ENCODE results near the gene CDK9.

Gene CDK9

DNA sequence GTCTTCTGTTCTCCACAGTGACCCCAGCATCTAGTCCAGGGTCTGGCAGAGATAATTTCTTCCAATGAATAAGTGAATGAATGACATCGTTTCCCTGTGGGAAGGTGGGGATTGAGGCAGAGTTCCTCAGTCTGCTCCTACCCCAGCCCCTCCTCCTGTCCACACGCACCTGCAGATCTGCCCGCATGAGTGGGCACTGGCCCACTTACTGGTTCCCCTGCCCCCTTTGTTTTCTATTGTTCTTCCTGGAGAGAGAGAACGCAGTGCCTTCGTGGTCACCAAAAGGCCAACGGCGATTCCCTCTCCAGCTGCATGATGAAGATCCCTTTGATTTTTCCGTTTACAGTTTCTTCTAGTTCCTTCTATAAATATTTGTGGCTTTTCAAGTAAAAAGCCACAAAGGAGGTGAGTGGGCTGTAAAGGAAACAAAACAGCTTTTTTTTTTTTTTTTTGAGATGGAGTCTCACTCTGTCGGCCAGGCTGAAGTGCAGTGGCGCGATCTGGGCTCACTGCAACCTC, 11.1 kb downstream of the CDK9 start (continued):
- TF ChIP-seq, protein P1, sequence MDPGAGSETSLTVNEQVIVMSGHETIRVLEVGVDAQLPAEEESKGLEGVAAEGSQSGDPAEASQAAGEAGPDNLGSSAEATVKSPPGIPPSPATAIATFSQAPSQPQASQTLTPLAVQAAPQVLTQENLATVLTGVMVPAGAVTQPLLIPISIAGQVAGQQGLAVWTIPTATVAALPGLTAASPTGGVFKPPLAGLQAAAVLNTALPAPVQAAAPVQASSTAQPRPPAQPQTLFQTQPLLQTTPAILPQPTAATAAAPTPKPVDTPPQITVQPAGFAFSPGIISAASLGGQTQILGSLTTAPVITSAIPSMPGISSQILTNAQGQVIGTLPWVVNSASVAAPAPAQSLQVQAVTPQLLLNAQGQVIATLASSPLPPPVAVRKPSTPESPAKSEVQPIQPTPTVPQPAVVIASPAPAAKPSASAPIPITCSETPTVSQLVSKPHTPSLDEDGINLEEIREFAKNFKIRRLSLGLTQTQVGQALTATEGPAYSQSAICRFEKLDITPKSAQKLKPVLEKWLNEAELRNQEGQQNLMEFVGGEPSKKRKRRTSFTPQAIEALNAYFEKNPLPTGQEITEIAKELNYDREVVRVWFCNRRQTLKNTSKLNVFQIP (CRISPR knock-in tag; IDR thresholded peaks at IDR 0.05; ENCODE audit: borderline replicate concordance, low read depth) = no peak
- TF ChIP-seq, protein P2, sequence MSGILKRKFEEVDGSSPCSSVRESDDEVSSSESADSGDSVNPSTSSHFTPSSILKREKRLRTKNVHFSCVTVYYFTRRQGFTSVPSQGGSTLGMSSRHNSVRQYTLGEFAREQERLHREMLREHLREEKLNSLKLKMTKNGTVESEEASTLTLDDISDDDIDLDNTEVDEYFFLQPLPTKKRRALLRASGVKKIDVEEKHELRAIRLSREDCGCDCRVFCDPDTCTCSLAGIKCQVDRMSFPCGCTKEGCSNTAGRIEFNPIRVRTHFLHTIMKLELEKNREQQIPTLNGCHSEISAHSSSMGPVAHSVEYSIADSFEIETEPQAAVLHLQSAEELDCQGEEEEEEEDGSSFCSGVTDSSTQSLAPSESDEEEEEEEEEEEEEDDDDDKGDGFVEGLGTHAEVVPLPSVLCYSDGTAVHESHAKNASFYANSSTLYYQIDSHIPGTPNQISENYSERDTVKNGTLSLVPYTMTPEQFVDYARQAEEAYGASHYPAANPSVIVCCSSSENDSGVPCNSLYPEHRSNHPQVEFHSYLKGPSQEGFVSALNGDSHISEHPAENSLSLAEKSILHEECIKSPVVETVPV (CRISPR knock-in tag; IDR thresholded peaks at IDR 0.05) = no peak
- no peak for TF ChIP-seq ESRRG (CRISPR knock-in tag; IDR thresholded peaks at IDR 0.05)
- TF ChIP-seq RARB (CRISPR knock-in tag; IDR thresholded peaks at IDR 0.05) = no peak
- TF ChIP-seq, protein P3, sequence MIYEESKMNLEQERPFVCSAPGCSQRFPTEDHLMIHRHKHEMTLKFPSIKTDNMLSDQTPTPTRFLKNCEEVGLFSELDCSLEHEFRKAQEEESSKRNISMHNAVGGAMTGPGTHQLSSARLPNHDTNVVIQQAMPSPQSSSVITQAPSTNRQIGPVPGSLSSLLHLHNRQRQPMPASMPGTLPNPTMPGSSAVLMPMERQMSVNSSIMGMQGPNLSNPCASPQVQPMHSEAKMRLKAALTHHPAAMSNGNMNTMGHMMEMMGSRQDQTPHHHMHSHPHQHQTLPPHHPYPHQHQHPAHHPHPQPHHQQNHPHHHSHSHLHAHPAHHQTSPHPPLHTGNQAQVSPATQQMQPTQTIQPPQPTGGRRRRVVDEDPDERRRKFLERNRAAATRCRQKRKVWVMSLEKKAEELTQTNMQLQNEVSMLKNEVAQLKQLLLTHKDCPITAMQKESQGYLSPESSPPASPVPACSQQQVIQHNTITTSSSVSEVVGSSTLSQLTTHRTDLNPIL (CRISPR knock-in tag; IDR thresholded peaks at IDR 0.05; ENCODE audit: low read depth) = no peak
- no peak for TF ChIP-seq ZNF70 (CRISPR knock-in tag; IDR thresholded peaks at IDR 0.05)
- no peak for TF ChIP-seq ZFP30 (CRISPR knock-in tag; IDR thresholded peaks at IDR 0.05)
- no peak for TF ChIP-seq TCF4 (CRISPR knock-in tag; IDR thresholded peaks at IDR 0.05; ENCODE audit: borderline replicate concordance)

DNA sequence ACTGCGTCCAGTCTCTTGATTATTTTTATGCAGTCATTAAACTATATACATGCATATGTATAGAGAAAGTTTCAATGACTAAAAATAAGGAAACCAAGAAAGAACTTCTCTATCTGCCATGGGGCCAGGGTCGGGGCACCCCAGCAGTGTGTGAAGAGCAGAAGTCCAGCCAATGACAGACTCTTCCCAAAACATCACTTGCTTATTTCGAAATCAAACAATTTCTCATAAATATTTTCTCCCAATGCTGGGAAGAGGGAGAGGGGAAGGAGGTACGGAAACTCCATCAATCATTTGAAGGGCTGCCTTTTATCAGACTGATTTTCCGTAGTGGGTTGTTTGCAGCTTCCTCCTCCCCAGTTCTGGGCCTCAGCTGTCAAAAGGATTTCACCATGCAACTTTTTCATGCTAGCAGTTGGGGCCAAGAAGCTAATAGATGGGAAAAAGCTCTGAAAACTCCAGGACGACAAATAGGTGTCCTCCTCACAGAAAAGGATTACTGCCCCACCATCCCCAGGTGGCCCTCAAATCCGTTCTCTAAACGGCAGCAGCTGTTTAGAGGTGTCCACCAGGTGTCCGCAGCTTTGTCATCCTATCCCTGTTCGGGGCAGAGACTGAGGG, 16.2 kb downstream of the CDK9 start:
- TF ChIP-seq CSDC2 (CRISPR knock-in tag; IDR thresholded peaks at IDR 0.05) (no peak), ARNTL (CRISPR knock-in tag; IDR thresholded peaks at IDR 0.05; ENCODE audit: borderline replicate concordance, low read depth) (no peak), ESRRG (CRISPR knock-in tag; IDR thresholded peaks at IDR 0.05) (no peak), ZNF70 (CRISPR knock-in tag; IDR thresholded peaks at IDR 0.05) (no peak), RARB (CRISPR knock-in tag; IDR thresholded peaks at IDR 0.05) (no peak), ZFP3 (CRISPR knock-in tag; IDR thresholded peaks at IDR 0.05) (no peak)
- TF ChIP-seq, protein P2 (CRISPR knock-in tag; IDR thresholded peaks at IDR 0.05) = no peak
- TF ChIP-seq, protein P4, sequence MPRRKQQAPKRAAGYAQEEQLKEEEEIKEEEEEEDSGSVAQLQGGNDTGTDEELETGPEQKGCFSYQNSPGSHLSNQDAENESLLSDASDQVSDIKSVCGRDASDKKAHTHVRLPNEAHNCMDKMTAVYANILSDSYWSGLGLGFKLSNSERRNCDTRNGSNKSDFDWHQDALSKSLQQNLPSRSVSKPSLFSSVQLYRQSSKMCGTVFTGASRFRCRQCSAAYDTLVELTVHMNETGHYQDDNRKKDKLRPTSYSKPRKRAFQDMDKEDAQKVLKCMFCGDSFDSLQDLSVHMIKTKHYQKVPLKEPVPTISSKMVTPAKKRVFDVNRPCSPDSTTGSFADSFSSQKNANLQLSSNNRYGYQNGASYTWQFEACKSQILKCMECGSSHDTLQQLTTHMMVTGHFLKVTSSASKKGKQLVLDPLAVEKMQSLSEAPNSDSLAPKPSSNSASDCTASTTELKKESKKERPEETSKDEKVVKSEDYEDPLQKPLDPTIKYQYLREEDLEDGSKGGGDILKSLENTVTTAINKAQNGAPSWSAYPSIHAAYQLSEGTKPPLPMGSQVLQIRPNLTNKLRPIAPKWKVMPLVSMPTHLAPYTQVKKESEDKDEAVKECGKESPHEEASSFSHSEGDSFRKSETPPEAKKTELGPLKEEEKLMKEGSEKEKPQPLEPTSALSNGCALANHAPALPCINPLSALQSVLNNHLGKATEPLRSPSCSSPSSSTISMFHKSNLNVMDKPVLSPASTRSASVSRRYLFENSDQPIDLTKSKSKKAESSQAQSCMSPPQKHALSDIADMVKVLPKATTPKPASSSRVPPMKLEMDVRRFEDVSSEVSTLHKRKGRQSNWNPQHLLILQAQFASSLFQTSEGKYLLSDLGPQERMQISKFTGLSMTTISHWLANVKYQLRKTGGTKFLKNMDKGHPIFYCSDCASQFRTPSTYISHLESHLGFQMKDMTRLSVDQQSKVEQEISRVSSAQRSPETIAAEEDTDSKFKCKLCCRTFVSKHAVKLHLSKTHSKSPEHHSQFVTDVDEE (CRISPR knock-in tag; IDR thresholded peaks at IDR 0.05) = no peak
- TF ChIP-seq, protein P3 (CRISPR knock-in tag; IDR thresholded peaks at IDR 0.05; ENCODE audit: low read depth) = no peak
- peak; percentile 14 for ATAC-seq

DNA sequence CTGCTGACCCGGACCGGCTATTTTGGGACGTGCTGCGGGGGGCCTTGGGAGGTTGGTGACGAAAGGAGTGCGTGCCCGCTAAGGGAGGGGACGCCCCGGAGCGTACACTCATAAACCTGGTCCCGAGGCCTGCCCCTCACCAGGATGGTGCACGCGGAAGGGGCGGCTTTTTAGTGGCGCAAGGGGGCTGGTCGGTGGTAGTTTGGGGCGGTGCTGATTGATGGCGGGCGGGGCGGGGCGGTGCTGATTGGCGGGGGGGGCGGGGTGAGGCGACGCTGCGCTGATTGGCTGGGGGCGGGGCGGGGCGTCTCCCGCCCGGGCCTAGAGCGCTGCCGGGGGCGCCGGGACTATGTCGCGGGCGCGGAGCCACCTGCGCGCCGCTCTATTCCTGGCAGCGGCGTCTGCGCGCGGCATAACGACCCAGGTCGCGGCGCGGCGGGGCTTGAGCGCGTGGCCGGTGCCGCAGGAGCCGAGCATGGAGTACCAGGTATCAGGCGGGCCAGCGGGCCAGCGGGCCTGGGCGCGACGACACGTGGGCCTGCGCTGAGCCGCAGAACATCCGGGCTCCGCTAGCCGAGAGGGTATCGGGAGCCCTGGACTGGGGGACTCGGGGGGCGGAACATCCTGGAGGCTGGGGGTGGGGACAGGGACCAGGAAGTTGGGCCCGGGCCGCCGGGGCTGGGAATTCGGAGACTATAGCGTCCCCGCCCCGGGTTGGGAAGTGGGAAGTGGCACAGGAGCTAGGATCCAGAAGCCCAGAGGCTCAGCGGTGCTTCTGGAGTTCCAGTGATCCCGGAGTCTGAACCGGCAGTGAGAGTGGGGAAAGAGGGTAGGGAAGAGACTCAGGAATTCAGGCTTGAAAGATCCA, 17.0 kb downstream of the CDK9 start, which contains the start of gene FPGS:
Gene FPGS (plus strand): TSS at position 307 of the 868 bp plus-strand sequence. CDS start 43 bp downstream, at position 350.
- peak; percentile 90 for ATAC-seq
- TF ChIP-seq, protein P3 (CRISPR knock-in tag; IDR thresholded peaks at IDR 0.05; ENCODE audit: low read depth) = no peak
- TF ChIP-seq, protein P5, sequence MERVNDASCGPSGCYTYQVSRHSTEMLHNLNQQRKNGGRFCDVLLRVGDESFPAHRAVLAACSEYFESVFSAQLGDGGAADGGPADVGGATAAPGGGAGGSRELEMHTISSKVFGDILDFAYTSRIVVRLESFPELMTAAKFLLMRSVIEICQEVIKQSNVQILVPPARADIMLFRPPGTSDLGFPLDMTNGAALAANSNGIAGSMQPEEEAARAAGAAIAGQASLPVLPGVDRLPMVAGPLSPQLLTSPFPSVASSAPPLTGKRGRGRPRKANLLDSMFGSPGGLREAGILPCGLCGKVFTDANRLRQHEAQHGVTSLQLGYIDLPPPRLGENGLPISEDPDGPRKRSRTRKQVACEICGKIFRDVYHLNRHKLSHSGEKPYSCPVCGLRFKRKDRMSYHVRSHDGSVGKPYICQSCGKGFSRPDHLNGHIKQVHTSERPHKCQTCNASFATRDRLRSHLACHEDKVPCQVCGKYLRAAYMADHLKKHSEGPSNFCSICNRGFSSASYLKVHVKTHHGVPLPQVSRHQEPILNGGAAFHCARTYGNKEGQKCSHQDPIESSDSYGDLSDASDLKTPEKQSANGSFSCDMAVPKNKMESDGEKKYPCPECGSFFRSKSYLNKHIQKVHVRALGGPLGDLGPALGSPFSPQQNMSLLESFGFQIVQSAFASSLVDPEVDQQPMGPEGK (CRISPR knock-in tag; IDR thresholded peaks at IDR 0.05; ENCODE audit: borderline replicate concordance) = no peak
- no peak for TF ChIP-seq ISL1 (CRISPR knock-in tag; IDR thresholded peaks at IDR 0.05)
- no peak for TF ChIP-seq GLIS3 (CRISPR knock-in tag; IDR thresholded peaks at IDR 0.05)
- no peak for TF ChIP-seq TOX (CRISPR knock-in tag; IDR thresholded peaks at IDR 0.05; ENCODE audit: borderline replicate concordance)
- TF ChIP-seq ZNF70 (CRISPR knock-in tag; IDR thresholded peaks at IDR 0.05) = no peak
- TF ChIP-seq ZNF8 (CRISPR knock-in tag; IDR thresholded peaks at IDR 0.05) = no peak
- TF ChIP-seq ZC3H10 (CRISPR knock-in tag; IDR thresholded peaks at IDR 0.05) = no peak
- no peak for TF ChIP-seq OSR1 (CRISPR knock-in tag; IDR thresholded peaks at IDR 0.05)
- TF ChIP-seq, protein P2 (CRISPR knock-in tag; IDR thresholded peaks at IDR 0.05) = no peak

All from SK-N-SH treated with all-trans-retinoic acid at 6 μM for 48 hours (cell line).